Neutrophil (primary cell): ENCODE results near the gene HTRA1.

ENCODE experiments used
- H3K27ac ChIP-seq: fragments of 200-600 bp; sonication (generic); 2 replicates; pipeline ENCODE4 v1.5.1; 2016; ENCODE audit warnings: mild to moderate bottlenecking, moderate library complexity
- H3K27me3 ChIP-seq: fragments of 200-600 bp; sonication (generic); 2 replicates; pipeline ENCODE4 v1.6.0; 2016; ENCODE audit warnings: mild to moderate bottlenecking
- H3K36me3 ChIP-seq: fragments of 200-600 bp; sonication (generic); 2 replicates; pipeline ENCODE4 v1.5.1; 2017
- H3K4me1 ChIP-seq, 2 experiments: fragments of 200-600 bp in 1 of 2; sonication (generic) in 1 of 2; 1 replicate in 1 of 2; 2 replicates in 1 of 2; pipeline versions ENCODE4 v1.5.1 to v1.6.1; 2013 to 2016; ENCODE audit warnings: low read depth in 1 of 2, low read length in 1 of 2, mild to moderate bottlenecking in 1 of 2, moderate library complexity in 1 of 2; ENCODE audit not compliant: control insufficient read depth in 1 of 2, insufficient read depth in 1 of 2
- H3K4me3 ChIP-seq, 2 experiments: fragments of 200-600 bp in 1 of 2; sonication (generic) in 1 of 2; 1 replicate in 1 of 2; 2 replicates in 1 of 2; pipeline ENCODE4 v1.5.1; 2013 to 2016; ENCODE audit warnings: low read depth in 1 of 2, low read length in 1 of 2, mild to moderate bottlenecking in 1 of 2, moderate library complexity in 1 of 2
- H3K9me3 ChIP-seq: fragments of 200-600 bp; sonication (generic); 2 replicates; pipeline ENCODE4 v1.5.1; 2016
- TF ChIP-seq, protein P1 (sequence below): fragments of 200-600 bp; sonication (generic); IDR thresholded peaks from 2 replicates; pipeline ENCODE4 v1.5.1; 2016; ENCODE audit warnings: antibody characterized with exemption

Gene HTRA1

GRCh38 chr10:122468307-122468925 lies 7.1 kb downstream of the HTRA1 start:
- H3K36me3 ChIP-seq = no peaks in the 10 kb centered on the region
- H3K4me3 ChIP-seq = no peak overlapping the region
- peaks cover 97% of the 10 kb centered on the region for H3K27me3 ChIP-seq
- no peaks in the 10 kb centered on the region for H3K9me3 ChIP-seq
- TF ChIP-seq, protein P1, sequence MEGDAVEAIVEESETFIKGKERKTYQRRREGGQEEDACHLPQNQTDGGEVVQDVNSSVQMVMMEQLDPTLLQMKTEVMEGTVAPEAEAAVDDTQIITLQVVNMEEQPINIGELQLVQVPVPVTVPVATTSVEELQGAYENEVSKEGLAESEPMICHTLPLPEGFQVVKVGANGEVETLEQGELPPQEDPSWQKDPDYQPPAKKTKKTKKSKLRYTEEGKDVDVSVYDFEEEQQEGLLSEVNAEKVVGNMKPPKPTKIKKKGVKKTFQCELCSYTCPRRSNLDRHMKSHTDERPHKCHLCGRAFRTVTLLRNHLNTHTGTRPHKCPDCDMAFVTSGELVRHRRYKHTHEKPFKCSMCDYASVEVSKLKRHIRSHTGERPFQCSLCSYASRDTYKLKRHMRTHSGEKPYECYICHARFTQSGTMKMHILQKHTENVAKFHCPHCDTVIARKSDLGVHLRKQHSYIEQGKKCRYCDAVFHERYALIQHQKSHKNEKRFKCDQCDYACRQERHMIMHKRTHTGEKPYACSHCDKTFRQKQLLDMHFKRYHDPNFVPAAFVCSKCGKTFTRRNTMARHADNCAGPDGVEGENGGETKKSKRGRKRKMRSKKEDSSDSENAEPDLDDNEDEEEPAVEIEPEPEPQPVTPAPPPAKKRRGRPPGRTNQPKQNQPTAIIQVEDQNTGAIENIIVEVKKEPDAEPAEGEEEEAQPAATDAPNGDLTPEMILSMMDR = no peak
- no peaks in the 10 kb centered on the region for H3K4me1 ChIP-seq
- no peak overlapping the region for H3K27ac ChIP-seq

DNA sequence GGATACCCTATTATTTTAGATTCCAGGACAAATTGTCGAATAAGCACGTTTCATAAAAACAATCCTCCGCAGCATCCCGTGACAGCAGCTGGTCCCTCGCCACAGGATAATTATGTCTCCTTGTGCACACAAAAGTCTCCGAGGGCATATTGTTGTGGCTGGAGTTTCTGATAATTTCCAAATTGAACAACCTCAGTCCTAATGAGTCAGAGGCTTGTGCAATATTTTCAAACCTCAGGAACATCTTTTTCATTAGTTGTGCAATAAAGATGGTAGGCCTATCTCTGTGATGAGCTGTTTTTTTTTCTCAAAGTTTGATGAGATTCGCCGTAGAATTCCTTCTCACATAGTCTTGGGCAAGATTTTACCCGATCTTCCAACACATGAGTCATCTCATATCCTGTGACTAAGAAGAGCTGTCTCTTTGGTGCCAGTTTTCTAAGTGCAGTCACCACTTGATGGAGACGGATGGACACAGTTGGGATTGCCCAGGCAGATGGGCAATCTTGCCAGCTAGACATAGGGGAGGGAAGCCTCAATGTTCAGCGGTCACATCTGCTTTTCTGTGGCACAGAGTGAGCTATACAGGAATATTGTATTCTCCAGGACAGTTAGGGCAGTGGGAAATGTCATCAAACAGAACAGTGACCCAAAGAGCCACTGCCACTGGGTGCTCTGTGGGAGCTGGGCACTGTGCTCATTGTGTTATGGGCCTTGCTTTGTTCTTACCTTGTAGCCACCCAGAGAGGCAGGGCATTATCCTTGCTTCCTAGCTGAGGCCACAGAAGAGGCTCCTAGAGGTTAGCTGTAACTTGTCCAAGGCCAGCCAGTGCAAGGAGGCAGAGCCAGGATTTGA lies 7.8 kb downstream of the HTRA1 start:
- no peaks in the 10 kb centered on the region for H3K36me3 ChIP-seq
- H3K4me1 ChIP-seq = no peaks in the 10 kb centered on the region

DNA sequence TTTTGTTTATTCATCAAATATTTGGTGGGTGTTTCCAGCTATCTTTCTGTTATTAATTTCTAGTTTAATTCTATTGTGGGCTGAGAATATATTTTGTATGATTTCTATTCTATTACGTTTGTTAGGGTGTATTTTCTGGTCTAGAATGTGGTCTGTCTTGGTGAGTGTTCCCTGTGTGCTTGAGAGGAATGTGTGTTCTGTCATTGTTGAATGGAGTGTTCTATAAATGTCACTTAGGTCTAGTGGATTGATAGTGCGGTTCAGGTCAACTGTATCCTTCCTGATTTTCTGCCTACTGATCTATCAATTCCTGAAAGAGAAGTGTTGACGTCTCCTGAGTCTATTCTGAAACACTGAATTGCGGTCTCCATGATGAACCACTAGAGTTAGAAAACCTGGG lies 8.5 kb downstream of the HTRA1 start:
- H3K27me3 ChIP-seq = peaks cover 97% of the 10 kb centered on the region
- no peaks in the 10 kb centered on the region for H3K9me3 ChIP-seq
- H3K4me1 ChIP-seq = no peaks in the 10 kb centered on the region
- TF ChIP-seq, protein P1 = no peak
- no peak overlapping the region for H3K27ac ChIP-seq
- H3K4me3 ChIP-seq = no peak overlapping the region
- H3K36me3 ChIP-seq = no peaks in the 10 kb centered on the region

More for the DNA sequence above, 7.8 kb downstream of the HTRA1 start:
- H3K27me3 ChIP-seq = peaks cover 97% of the 10 kb centered on the region
- TF ChIP-seq, protein P1 = no peak
- H3K4me3 ChIP-seq = no peak overlapping the region
- no peaks in the 10 kb centered on the region for H3K9me3 ChIP-seq
- no peak overlapping the region for H3K27ac ChIP-seq

GRCh38 chr10:122471531-122472177 lies 10.3 kb downstream of the HTRA1 start:
- H3K9me3 ChIP-seq = no peaks in the 10 kb centered on the region
- H3K36me3 ChIP-seq = no peaks in the 10 kb centered on the region
- no peak overlapping the region for H3K27ac ChIP-seq
- peaks cover 96% of the 10 kb centered on the region for H3K27me3 ChIP-seq
- TF ChIP-seq, protein P1 = no peak
- H3K4me1 ChIP-seq = no peaks in the 10 kb centered on the region
- H3K4me3 ChIP-seq = no peak overlapping the region

- no peak overlapping the region for H3K27ac ChIP-seq
- H3K27me3 ChIP-seq = peaks cover 81% of the 10 kb centered on the region
- H3K36me3 ChIP-seq = no peaks in the 10 kb centered on the region
- H3K9me3 ChIP-seq = no peaks in the 10 kb centered on the region
- H3K4me1 ChIP-seq = no peaks in the 10 kb centered on the region
- no peak overlapping the region for H3K4me3 ChIP-seq
- TF ChIP-seq, protein P1 = no peak
Observed at GRCh38 chr10:122473116-122473515, 11.8 kb downstream of the HTRA1 start.
